ENCODE results near the gene HIVEP2. TPM values are rescaled to one million over a fixed set of nuclear protein-coding genes. Genes with fewer than 3 reads are reported as not detected.

The HIVEP2 gene
- total and polyA plus RNA-seq, 2 donors (not counting 1 experiment from before 2014, with no cell fraction given) = 5.8 to 31.9 TPM

DNA sequence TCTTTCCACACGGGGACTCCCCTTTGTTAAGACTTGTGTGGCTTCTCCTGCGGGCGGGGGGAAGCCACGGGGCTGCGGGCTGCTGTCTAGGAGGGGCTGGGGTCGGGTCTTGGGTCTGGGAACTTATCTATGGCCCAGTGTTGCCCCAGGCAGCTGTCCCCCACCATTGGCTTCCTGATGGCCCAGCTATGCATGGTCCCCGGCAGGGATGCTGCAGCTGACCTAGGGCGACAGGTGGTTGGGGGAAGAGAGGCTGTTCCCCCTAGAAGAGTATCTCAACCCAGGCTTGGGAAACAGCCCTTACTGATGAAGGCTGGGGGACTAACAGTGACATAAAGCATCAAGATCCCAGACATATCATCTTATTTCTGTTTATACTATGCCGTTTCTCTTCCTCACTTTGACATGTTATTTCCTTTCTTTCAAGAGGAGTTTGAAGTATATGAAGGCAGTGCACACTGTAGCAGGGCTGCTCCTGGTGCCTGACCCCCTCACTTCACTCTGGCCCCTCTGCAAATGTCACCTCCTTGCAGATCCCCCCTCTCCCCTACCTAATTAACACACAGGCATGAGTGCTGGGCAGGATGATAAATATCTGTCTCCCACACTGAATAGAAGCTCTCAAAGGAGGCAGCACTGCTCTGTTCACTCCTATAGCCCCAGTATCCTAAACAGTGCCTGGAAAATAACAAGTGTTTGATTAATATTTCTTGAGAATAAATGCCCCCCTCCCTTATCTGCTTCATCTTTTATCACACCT lies 87.0 kb downstream of the HIVEP2 start:
- H3K4me1 Mint-ChIP-seq = peaks cover 75% of the 10 kb centered on the region
- Histone ChIP-seq H3K9ac (ENCODE audit: low read length) (peak overlapping the region; percentile 56), H3K4me3 (ENCODE audit: control extremely low read depth in 1 of 5, extremely low read depth in 1 of 5, insufficient read depth in 1 of 5, low read depth in 2 of 5, low read length in 4 of 5) (peak overlapping the region in 4 of 5 experiments; percentile 24 to 73 (median 47)), H3K36me3 (replicated peaks in 1 of 2; ENCODE audit: control extremely low read depth in 1 of 2, control insufficient read depth in 1 of 2, extremely low read depth in 1 of 2, insufficient read depth in 2 of 2, low read length in 1 of 2) (no peaks in the 10 kb centered on the region), H4K20me1 (ENCODE audit: control insufficient read depth, insufficient read depth, low read length, poor library complexity, severe bottlenecking) (no peaks in the 10 kb centered on the region), H2AFZ (ENCODE audit: insufficient read depth, low read depth, low read length, poor library complexity, severe bottlenecking) (peak overlapping the region; percentile 68), H3K27me3 (replicated peaks in 1 of 4; ENCODE audit: control extremely low read depth in 1 of 4, control insufficient read depth in 3 of 4, insufficient read depth in 4 of 4, low read length in 3 of 4) (no peaks in the 10 kb centered on the region), H3K79me2 (ENCODE audit: control insufficient read depth, insufficient read depth, low read length) (peaks cover 49% of the 10 kb centered on the region), H3K27ac (ENCODE audit: low read length in 2 of 2) (peak overlapping the region; percentile 83 to 84), H3K4me2 (replicated peaks; ENCODE audit: low read depth, low read length, poor library complexity, severe bottlenecking) (peak overlapping the region; percentile 79), H3K9me3 (ENCODE audit: control extremely low read depth in 1 of 3, control insufficient read depth in 2 of 3, insufficient read depth in 1 of 3, low read length in 2 of 3) (no peaks in the 10 kb centered on the region), H3K4me1 (ENCODE audit: control insufficient read depth in 2 of 2, insufficient read depth in 2 of 2, low read length in 2 of 2) (peaks cover 68 to 75% of the 10 kb centered on the region in 2 donors)
- 2% methylated on average over 6 of the region's 9 CpGs for WGBS (ENCODE audit: insufficient coverage)
- peak overlapping the region; percentile 94 for H3K27ac Mint-ChIP-seq
- peak overlapping the region; percentile 83 for H3K4me3 Mint-ChIP-seq
- no peaks in the 10 kb centered on the region for H3K9me3 Mint-ChIP-seq (ENCODE audit: insufficient read depth)
- intact Hi-C loops (cut with micrococcal nuclease) = loop anchor here (1.0 to 10.0 kb wide), 4 partner anchors 9 to 597 kb away; partner anchors contain the start of genes ADAT2 and PEX3
- ATAC-seq (ENCODE audit: low read depth) (peak; percentile 46), DNase-seq (peak; percentile 51)
- ChIA-PET CTCF (interaction anchor here (0.6 to 2.1 kb wide), 6 partner anchors 10 to 85 kb away, joined by 3 to 8 read pairs (median 3); no protein-coding TSS in a partner anchor), POLR2A (interaction anchor here (0.9 to 3.9 kb wide), 4 partner anchors 10 to 112 kb away, joined by 5 to 22 read pairs (median 5); no protein-coding TSS in a partner anchor)
- TF ChIP-seq EZH2 (IDR thresholded peaks at IDR 0.05; ENCODE audit: borderline replicate concordance, insufficient read depth, low read depth, low read length, poor library complexity, severe bottlenecking) = no peak
- no peaks in the 10 kb centered on the region for H3K27me3 Mint-ChIP-seq

GRCh38 chr6:142857233-142857761 lies 87.7 kb downstream of the HIVEP2 start:
- peak overlapping the region; percentile 79 for H3K4me2 ChIP-seq (replicated peaks; ENCODE audit: low read depth, low read length, poor library complexity, severe bottlenecking)
- no peak for TF ChIP-seq EZH2 (IDR thresholded peaks at IDR 0.05; ENCODE audit: borderline replicate concordance, insufficient read depth, low read depth, low read length, poor library complexity, severe bottlenecking)
- TF ChIP-seq, protein P1, sequence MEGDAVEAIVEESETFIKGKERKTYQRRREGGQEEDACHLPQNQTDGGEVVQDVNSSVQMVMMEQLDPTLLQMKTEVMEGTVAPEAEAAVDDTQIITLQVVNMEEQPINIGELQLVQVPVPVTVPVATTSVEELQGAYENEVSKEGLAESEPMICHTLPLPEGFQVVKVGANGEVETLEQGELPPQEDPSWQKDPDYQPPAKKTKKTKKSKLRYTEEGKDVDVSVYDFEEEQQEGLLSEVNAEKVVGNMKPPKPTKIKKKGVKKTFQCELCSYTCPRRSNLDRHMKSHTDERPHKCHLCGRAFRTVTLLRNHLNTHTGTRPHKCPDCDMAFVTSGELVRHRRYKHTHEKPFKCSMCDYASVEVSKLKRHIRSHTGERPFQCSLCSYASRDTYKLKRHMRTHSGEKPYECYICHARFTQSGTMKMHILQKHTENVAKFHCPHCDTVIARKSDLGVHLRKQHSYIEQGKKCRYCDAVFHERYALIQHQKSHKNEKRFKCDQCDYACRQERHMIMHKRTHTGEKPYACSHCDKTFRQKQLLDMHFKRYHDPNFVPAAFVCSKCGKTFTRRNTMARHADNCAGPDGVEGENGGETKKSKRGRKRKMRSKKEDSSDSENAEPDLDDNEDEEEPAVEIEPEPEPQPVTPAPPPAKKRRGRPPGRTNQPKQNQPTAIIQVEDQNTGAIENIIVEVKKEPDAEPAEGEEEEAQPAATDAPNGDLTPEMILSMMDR (IDR thresholded peaks at IDR 0.05) = no peak
- peak overlapping the region; percentile 83 for H3K4me3 Mint-ChIP-seq
- peak overlapping the region; percentile 94 for H3K27ac Mint-ChIP-seq
- intact Hi-C loops (cut with micrococcal nuclease) = loop anchor here (1.0 to 10.0 kb wide), 3 partner anchors 8 to 598 kb away; partner anchors contain the start of genes ADAT2 and PEX3
- peak overlapping the region; percentile 56 for H3K9ac ChIP-seq (ENCODE audit: low read length)
- no peaks in the 10 kb centered on the region for H3K27me3 Mint-ChIP-seq
- H4K20me1 ChIP-seq (ENCODE audit: control insufficient read depth, insufficient read depth, low read length, poor library complexity, severe bottlenecking) = no peaks in the 10 kb centered on the region
- peaks cover 81% of the 10 kb centered on the region for H3K4me1 Mint-ChIP-seq
- CTCF ChIA-PET = interaction anchor here (0.6 to 2.2 kb wide), 10 partner anchors 9 to 575 kb away, joined by 3 to 8 read pairs (median 3); no protein-coding TSS in a partner anchor
- peak overlapping the region; percentile 83 to 84 for H3K27ac ChIP-seq (ENCODE audit: low read length in 2 of 2)
- H2AFZ ChIP-seq (ENCODE audit: insufficient read depth, low read depth, low read length, poor library complexity, severe bottlenecking) = peak overlapping the region; percentile 68
- H3K9me3 ChIP-seq (ENCODE audit: control extremely low read depth in 1 of 3, control insufficient read depth in 2 of 3, insufficient read depth in 1 of 3, low read length in 2 of 3) = no peaks in the 10 kb centered on the region
- H3K27me3 ChIP-seq (replicated peaks in 1 of 4; ENCODE audit: control extremely low read depth in 1 of 4, control insufficient read depth in 3 of 4, insufficient read depth in 4 of 4, low read length in 3 of 4) = no peaks in the 10 kb centered on the region
- DNase-seq = peak; percentile 61
- POLR2A ChIA-PET = interaction anchor here (0.9 to 3.9 kb wide), 4 partner anchors 11 to 111 kb away, joined by 5 to 22 read pairs (median 5); no protein-coding TSS in a partner anchor
- peaks cover 69 to 77% of the 10 kb centered on the region in 2 donors for H3K4me1 ChIP-seq (ENCODE audit: control insufficient read depth in 2 of 2, insufficient read depth in 2 of 2, low read length in 2 of 2)
- no CpG with 5 or more reads among the region's 7 CpGs for WGBS (ENCODE audit: insufficient coverage)
- H3K36me3 ChIP-seq (replicated peaks in 1 of 2; ENCODE audit: control extremely low read depth in 1 of 2, control insufficient read depth in 1 of 2, extremely low read depth in 1 of 2, insufficient read depth in 2 of 2, low read length in 1 of 2) = no peaks in the 10 kb centered on the region
- peak; percentile 67 for ATAC-seq (ENCODE audit: low read depth)
- peak overlapping the region; percentile 24 to 73 (median 52) for H3K4me3 ChIP-seq (ENCODE audit: control extremely low read depth in 1 of 5, extremely low read depth in 1 of 5, insufficient read depth in 1 of 5, low read depth in 2 of 5, low read length in 4 of 5)
- peaks cover 56% of the 10 kb centered on the region for H3K79me2 ChIP-seq (ENCODE audit: control insufficient read depth, insufficient read depth, low read length)
- H3K9me3 Mint-ChIP-seq (ENCODE audit: insufficient read depth) = no peaks in the 10 kb centered on the region
